ENCODE results near the gene IDH3G.

IDH3G gene

DNA sequence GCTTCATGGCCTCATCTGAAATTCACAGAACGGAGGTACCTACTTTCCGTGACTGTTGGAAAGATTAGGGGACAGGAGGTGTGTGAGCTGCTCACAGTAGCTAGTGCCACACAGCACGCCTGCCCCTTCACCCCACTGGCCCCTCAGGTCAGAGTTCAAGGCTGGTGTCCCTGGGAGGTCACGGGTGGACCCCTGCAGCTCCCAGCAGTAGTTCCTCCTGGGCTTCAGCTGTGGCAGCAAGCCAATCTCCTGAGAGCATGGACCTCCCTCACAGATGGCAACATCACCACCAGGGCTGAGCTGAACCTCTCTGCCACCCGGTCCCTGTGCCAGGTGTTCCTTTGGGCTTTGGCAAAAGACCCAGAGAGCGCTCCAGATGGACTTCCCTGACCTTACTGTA, 1.8 kb downstream of the IDH3G start:
- Histone ChIP-seq H3K36me3 (ENCODE audit: insufficient read depth, low read length) (peaks cover 6% of the 10 kb centered on the region), H3K4me3 (ENCODE audit: low read length) (no peak overlapping the region), H3K27me3 (ENCODE audit: insufficient read depth, low read length) (peaks cover 3% of the 10 kb centered on the region), H2AFZ (ENCODE audit: low read depth, low read length) (no peak overlapping the region), H3K9me3 (ENCODE audit: low read length) (no peaks in the 10 kb centered on the region), H3K4me1 (ENCODE audit: insufficient read depth, low read length) (peaks cover 17% of the 10 kb centered on the region)

DNA sequence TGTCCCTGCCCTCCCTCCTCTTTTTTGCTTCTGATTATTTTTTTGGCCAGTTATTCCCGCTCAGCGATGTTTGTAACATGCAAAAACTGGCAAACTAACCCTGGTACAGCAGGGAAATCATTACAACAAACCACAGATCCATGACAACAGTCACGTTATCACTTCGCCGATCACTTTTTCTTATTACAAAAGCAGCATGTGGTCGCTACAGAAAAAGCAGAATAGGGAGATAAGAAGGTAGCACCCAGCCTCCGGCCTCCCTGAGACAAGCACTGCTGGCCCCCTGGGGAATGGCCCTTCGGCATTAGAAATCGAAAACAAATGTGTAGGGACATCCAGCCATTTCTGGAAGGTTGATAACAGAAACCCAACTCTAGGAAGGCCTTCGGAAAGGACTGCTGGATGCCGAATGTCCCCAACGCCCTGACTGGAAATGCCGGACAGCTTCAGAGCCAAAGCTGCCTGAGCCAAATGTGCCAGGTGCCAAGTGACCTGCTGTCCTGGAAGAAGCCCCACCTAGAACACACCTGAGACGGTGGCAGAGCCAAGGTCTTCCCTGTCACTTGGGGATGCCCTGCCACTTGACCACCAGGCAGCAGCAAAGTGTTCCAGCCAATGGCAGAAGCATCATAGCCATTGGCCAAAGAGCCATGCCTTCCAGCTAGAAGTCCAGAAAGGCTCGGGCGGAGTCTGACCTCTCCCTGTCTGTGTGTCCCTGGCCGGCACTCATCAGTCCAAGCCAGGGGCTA, 2.9 kb downstream of the IDH3G start:
- H3K9me3 ChIP-seq (ENCODE audit: low read length): no peaks in the 10 kb centered on the region
- H2AFZ ChIP-seq (ENCODE audit: low read depth, low read length): no peak overlapping the region
- peaks cover 4% of the 10 kb centered on the region for H3K36me3 ChIP-seq (ENCODE audit: insufficient read depth, low read length)
- H3K4me1 ChIP-seq (ENCODE audit: insufficient read depth, low read length): peaks cover 17% of the 10 kb centered on the region
- H3K4me3 ChIP-seq (ENCODE audit: low read length): no peak overlapping the region
- peaks cover 4% of the 10 kb centered on the region for H3K27me3 ChIP-seq (ENCODE audit: insufficient read depth, low read length)

DNA sequence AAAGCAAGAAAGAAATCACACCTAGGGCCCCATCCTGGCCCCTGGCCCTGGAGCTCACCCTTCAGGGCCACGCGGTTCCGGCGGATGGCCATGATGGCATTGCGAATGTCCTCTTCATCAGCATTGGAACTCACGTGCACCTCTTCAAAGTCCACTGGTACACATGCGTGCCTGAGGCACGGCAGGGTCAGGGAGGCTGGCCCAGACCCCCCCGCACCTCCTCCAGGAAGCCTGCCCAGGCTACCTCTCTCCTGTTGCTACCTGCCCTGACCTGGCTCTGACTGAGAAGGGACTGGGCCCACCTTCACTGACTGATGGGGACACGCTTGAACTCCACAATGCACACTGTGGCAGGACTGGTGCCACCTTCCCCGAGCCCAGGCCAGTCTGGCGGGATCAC, 4.5 kb downstream of the IDH3G start:
- Histone ChIP-seq H2AFZ (ENCODE audit: low read depth, low read length) (no peak overlapping the region), H3K36me3 (ENCODE audit: insufficient read depth, low read length) (peaks cover 4% of the 10 kb centered on the region), H3K4me3 (ENCODE audit: low read length) (no peak overlapping the region), H3K27me3 (ENCODE audit: insufficient read depth, low read length) (peaks cover 5% of the 10 kb centered on the region), H3K4me1 (ENCODE audit: insufficient read depth, low read length) (peaks cover 7% of the 10 kb centered on the region), H3K9me3 (ENCODE audit: low read length) (no peaks in the 10 kb centered on the region)

GRCh38 chrX:153786669-153787068, 7.5 kb downstream of the IDH3G start:
- H3K4me3 ChIP-seq (ENCODE audit: low read length): no peak overlapping the region
- H3K27me3 ChIP-seq (ENCODE audit: insufficient read depth, low read length): peaks cover 2% of the 10 kb centered on the region
- peaks cover 4% of the 10 kb centered on the region for H3K36me3 ChIP-seq (ENCODE audit: insufficient read depth, low read length)
- H3K4me1 ChIP-seq (ENCODE audit: insufficient read depth, low read length): no peaks in the 10 kb centered on the region
- no peaks in the 10 kb centered on the region for H3K9me3 ChIP-seq (ENCODE audit: low read length)
- no peak overlapping the region for H2AFZ ChIP-seq (ENCODE audit: low read depth, low read length)

- peaks cover 4% of the 10 kb centered on the region for H3K36me3 ChIP-seq (ENCODE audit: insufficient read depth, low read length)
- H3K4me1 ChIP-seq (ENCODE audit: insufficient read depth, low read length): no peaks in the 10 kb centered on the region
- no peaks in the 10 kb centered on the region for H3K9me3 ChIP-seq (ENCODE audit: low read length)
- no peak overlapping the region for H2AFZ ChIP-seq (ENCODE audit: low read depth, low read length)
- H3K4me3 ChIP-seq (ENCODE audit: low read length): no peak overlapping the region
- peaks cover 2% of the 10 kb centered on the region for H3K27me3 ChIP-seq (ENCODE audit: insufficient read depth, low read length)
Measured at GRCh38 chrX:153784325-153784967, 9.7 kb downstream of the IDH3G start.

- Histone ChIP-seq H3K9me3 (ENCODE audit: low read length) (no peaks in the 10 kb centered on the region), H3K27me3 (ENCODE audit: insufficient read depth, low read length) (peaks cover 2% of the 10 kb centered on the region), H3K4me3 (ENCODE audit: low read length) (no peak overlapping the region), H2AFZ (ENCODE audit: low read depth, low read length) (no peak overlapping the region), H3K36me3 (ENCODE audit: insufficient read depth, low read length) (peaks cover 4% of the 10 kb centered on the region), H3K4me1 (ENCODE audit: insufficient read depth, low read length) (no peaks in the 10 kb centered on the region)
Measured at GRCh38 chrX:153783378-153784013, 10.7 kb downstream of the IDH3G start.

- no peaks in the 10 kb centered on the region for H3K9me3 ChIP-seq (ENCODE audit: low read length)
- no peak overlapping the region for H2AFZ ChIP-seq (ENCODE audit: low read depth, low read length)
- H3K4me1 ChIP-seq (ENCODE audit: insufficient read depth, low read length): no peaks in the 10 kb centered on the region
- no peak overlapping the region for H3K4me3 ChIP-seq (ENCODE audit: low read length)
- H3K36me3 ChIP-seq (ENCODE audit: insufficient read depth, low read length): peaks cover 4% of the 10 kb centered on the region
- peaks cover 2% of the 10 kb centered on the region for H3K27me3 ChIP-seq (ENCODE audit: insufficient read depth, low read length)
Measured at GRCh38 chrX:153782871-153783270, 11.3 kb downstream of the IDH3G start.

DNA sequence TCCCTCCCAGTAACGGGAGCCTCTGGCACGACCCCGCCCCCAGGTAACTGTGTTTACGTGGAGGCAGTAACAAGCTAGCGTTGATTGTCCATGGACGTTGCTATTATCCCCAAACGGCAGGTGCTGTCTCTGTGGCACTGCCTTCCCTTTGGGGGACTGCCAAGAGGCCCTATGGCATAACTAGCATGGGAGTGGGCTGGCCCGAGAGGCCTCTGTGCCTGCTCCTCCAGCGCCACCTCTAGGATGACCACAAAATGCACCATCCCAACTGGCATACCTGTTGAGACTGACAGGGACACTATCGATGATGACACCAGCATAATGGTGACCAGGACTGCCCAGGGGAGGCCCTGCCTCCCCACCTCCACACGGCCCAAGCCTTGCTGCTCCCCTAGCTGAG, 11.9 kb downstream of the IDH3G start:
- Histone ChIP-seq H3K4me3 (ENCODE audit: low read length) (no peak overlapping the region), H3K27me3 (ENCODE audit: insufficient read depth, low read length) (peaks cover 2% of the 10 kb centered on the region), H3K4me1 (ENCODE audit: insufficient read depth, low read length) (no peaks in the 10 kb centered on the region), H2AFZ (ENCODE audit: low read depth, low read length) (no peak overlapping the region), H3K36me3 (ENCODE audit: insufficient read depth, low read length) (peaks cover 1% of the 10 kb centered on the region), H3K9me3 (ENCODE audit: low read length) (no peaks in the 10 kb centered on the region)

- H3K36me3 ChIP-seq (ENCODE audit: insufficient read depth, low read length): no peaks in the 10 kb centered on the region
- no peak overlapping the region for H3K4me3 ChIP-seq (ENCODE audit: low read length)
- no peak overlapping the region for H2AFZ ChIP-seq (ENCODE audit: low read depth, low read length)
- H3K4me1 ChIP-seq (ENCODE audit: insufficient read depth, low read length): no peaks in the 10 kb centered on the region
- peaks cover 2% of the 10 kb centered on the region for H3K27me3 ChIP-seq (ENCODE audit: insufficient read depth, low read length)
- no peaks in the 10 kb centered on the region for H3K9me3 ChIP-seq (ENCODE audit: low read length)
Measured at GRCh38 chrX:153781428-153782047, 12.6 kb downstream of the IDH3G start.

- Histone ChIP-seq H3K4me3 (ENCODE audit: low read length) (no peak within 1 kb of the TSS), H3K27me3 (ENCODE audit: insufficient read depth, low read length) (no peaks in the 10 kb centered on the region), H3K9me3 (ENCODE audit: low read length) (no peaks in the 10 kb centered on the region), H2AFZ (ENCODE audit: low read depth, low read length) (no peak within 1 kb of the TSS), H3K4me1 (ENCODE audit: insufficient read depth, low read length) (no peaks in the 10 kb centered on the region), H3K36me3 (ENCODE audit: insufficient read depth, low read length) (no peaks in the 10 kb centered on the region)
Measured at GRCh38 chrX:153780678-153781427, 13.3 kb downstream of the IDH3G start, which contains the start of gene SRPK3. TSS of gene SRPK3 (plus strand) at chrX:153781041. CDS start at chrX:153781087, 46 bp downstream.

- Histone ChIP-seq H3K4me1 (ENCODE audit: insufficient read depth, low read length) (no peaks in the 10 kb centered on the region), H3K36me3 (ENCODE audit: insufficient read depth, low read length) (no peaks in the 10 kb centered on the region), H3K9me3 (ENCODE audit: low read length) (no peaks in the 10 kb centered on the region), H2AFZ (ENCODE audit: low read depth, low read length) (no peak overlapping the region), H3K27me3 (ENCODE audit: insufficient read depth, low read length) (no peaks in the 10 kb centered on the region), H3K4me3 (ENCODE audit: low read length) (no peak overlapping the region)
Measured at GRCh38 chrX:153779891-153780677, 14.1 kb downstream of the IDH3G start.

DNA sequence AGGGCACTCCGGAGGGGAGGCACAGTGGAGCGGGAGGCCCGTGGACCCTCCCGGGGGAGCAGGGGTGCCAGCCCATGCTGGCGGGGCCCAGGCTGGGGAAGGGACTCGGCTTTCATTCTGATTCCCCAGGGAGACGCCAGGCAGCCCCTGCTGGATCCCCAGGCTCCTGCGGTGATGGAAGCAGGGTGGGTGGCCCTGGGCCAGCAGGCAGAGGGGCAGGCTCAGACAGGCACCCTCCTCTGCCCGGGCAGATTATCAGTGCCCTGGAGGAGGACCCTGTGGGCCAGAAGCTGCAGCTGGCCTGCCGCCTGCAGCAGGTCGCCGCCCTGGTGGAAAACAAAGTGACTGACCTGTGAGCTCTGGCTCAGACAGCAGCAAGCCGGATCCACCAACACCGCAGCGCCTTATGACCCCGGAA, 15.5 kb downstream of the IDH3G start:
- Histone ChIP-seq H3K4me3 (ENCODE audit: low read length) (no peak overlapping the region), H2AFZ (ENCODE audit: low read depth, low read length) (no peak overlapping the region), H3K36me3 (ENCODE audit: insufficient read depth, low read length) (no peaks in the 10 kb centered on the region), H3K27me3 (ENCODE audit: insufficient read depth, low read length) (no peaks in the 10 kb centered on the region), H3K9me3 (ENCODE audit: low read length) (no peaks in the 10 kb centered on the region), H3K4me1 (ENCODE audit: insufficient read depth, low read length) (no peaks in the 10 kb centered on the region)
